Activated naive CD4-positive, alpha-beta T cell treated with anti-CD3 and anti-CD28 coated beads, Interleukin-2, amount 10 ng/mL, durations not matched to agents 7 days and 5 days (primary cell): ENCODE measurements around the gene LRRC14B.

Experiments
- CTCF ChIA-PET: fragments of 350-600 bp; sonication (Branson Sonifier 250); formaldehyde crosslinking; loops from one replicate; lab custom pipeline; 2021; ENCODE audit warnings: antibody characterized with exemption; lab: Charles Lee
- DNase-seq: peaks from one replicate; pipeline ENCODE4 v3.0.0-alpha.2; 2020
- H3K27ac Mint-ChIP-seq: one replicate; pipeline ENCODE4 v1.8.0; 2021; ENCODE audit warnings: mild to moderate bottlenecking, moderate library complexity, mixed read lengths
- H3K27me3 Mint-ChIP-seq: one replicate; pipeline ENCODE4 v1.8.0; 2021; ENCODE audit warnings: mild to moderate bottlenecking, mixed read lengths
- H3K36me3 Mint-ChIP-seq: one replicate; pipeline ENCODE4 v1.8.0; 2021; ENCODE audit warnings: mixed read lengths
- H3K4me1 Mint-ChIP-seq: one replicate; pipeline ENCODE4 v1.8.0; 2021; ENCODE audit warnings: mixed read lengths
- H3K4me3 Mint-ChIP-seq: one replicate; pipeline ENCODE4 v1.8.0; 2021; ENCODE audit warnings: mild to moderate bottlenecking, moderate library complexity, mixed read lengths
- H3K9me3 Mint-ChIP-seq: one replicate; pipeline ENCODE4 v1.8.0; 2021; ENCODE audit warnings: mixed read lengths

Gene LRRC14B

GRCh38 chr5:155651-156410 lies 35.5 kb upstream of the LRRC14B start:
- H3K9me3 Mint-ChIP-seq = no peaks in the 10 kb centered on the region
- no peaks in the 10 kb centered on the region for H3K4me1 Mint-ChIP-seq
- no peak overlapping the region for H3K4me3 Mint-ChIP-seq
- no peak for DNase-seq
- peaks cover 8% of the 10 kb centered on the region for H3K27me3 Mint-ChIP-seq
- CTCF ChIA-PET = no interaction called here
- peak overlapping the region; percentile 25 for H3K27ac Mint-ChIP-seq
- no peaks in the 10 kb centered on the region for H3K36me3 Mint-ChIP-seq

GRCh38 chr5:156411-157072 lies 34.8 kb upstream of the LRRC14B start:
- DNase-seq = no peak
- Mint-ChIP-seq H3K9me3 (no peaks in the 10 kb centered on the region), H3K27me3 (peaks cover 10% of the 10 kb centered on the region), H3K36me3 (no peaks in the 10 kb centered on the region), H3K4me1 (no peaks in the 10 kb centered on the region), H3K27ac (no peak overlapping the region), H3K4me3 (no peak overlapping the region)
- CTCF ChIA-PET = no interaction called here

- H3K27me3 Mint-ChIP-seq = peaks cover 10% of the 10 kb centered on the region
- no peak overlapping the region for H3K4me3 Mint-ChIP-seq
- CTCF ChIA-PET = no interaction called here
- DNase-seq = no peak
- H3K27ac Mint-ChIP-seq = no peak overlapping the region
- H3K9me3 Mint-ChIP-seq = no peaks in the 10 kb centered on the region
- no peaks in the 10 kb centered on the region for H3K4me1 Mint-ChIP-seq
- H3K36me3 Mint-ChIP-seq = no peaks in the 10 kb centered on the region
Observed at GRCh38 chr5:157126-157715, 34.1 kb upstream of the LRRC14B start.

DNA sequence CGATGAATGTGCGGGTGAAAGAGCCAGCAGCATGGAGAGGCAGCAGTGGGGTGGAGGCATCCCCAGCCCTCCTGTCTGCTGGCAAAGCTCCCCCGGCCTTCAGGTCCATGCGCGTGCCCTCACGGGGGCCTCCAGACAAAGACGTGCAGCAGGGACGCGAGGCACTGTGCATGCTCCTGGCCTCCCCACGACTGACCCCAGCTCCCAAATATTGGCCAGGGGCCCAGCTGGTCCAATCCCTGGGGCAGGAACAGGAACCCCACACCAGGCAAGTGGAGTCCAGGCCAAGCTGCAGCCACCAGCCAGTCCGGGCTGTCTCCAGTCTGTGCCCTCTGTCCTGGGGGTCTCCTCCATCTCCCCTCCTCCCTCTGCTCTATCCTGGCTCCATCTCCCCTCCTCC lies 33.5 kb upstream of the LRRC14B start:
- no peak overlapping the region for H3K4me3 Mint-ChIP-seq
- H3K9me3 Mint-ChIP-seq = no peaks in the 10 kb centered on the region
- no peak overlapping the region for H3K27ac Mint-ChIP-seq
- peaks cover 10% of the 10 kb centered on the region for H3K27me3 Mint-ChIP-seq
- no peaks in the 10 kb centered on the region for H3K4me1 Mint-ChIP-seq
- CTCF ChIA-PET = no interaction called here
- DNase-seq = peak; percentile 10
- no peaks in the 10 kb centered on the region for H3K36me3 Mint-ChIP-seq

GRCh38 chr5:158807-159447 lies 32.4 kb upstream of the LRRC14B start:
- DNase-seq = peak; percentile 1
- no peaks in the 10 kb centered on the region for H3K36me3 Mint-ChIP-seq
- no peaks in the 10 kb centered on the region for H3K4me1 Mint-ChIP-seq
- H3K4me3 Mint-ChIP-seq = no peak overlapping the region
- CTCF ChIA-PET = no interaction called here
- peaks cover 10% of the 10 kb centered on the region for H3K27me3 Mint-ChIP-seq
- no peak overlapping the region for H3K27ac Mint-ChIP-seq
- no peaks in the 10 kb centered on the region for H3K9me3 Mint-ChIP-seq

DNA sequence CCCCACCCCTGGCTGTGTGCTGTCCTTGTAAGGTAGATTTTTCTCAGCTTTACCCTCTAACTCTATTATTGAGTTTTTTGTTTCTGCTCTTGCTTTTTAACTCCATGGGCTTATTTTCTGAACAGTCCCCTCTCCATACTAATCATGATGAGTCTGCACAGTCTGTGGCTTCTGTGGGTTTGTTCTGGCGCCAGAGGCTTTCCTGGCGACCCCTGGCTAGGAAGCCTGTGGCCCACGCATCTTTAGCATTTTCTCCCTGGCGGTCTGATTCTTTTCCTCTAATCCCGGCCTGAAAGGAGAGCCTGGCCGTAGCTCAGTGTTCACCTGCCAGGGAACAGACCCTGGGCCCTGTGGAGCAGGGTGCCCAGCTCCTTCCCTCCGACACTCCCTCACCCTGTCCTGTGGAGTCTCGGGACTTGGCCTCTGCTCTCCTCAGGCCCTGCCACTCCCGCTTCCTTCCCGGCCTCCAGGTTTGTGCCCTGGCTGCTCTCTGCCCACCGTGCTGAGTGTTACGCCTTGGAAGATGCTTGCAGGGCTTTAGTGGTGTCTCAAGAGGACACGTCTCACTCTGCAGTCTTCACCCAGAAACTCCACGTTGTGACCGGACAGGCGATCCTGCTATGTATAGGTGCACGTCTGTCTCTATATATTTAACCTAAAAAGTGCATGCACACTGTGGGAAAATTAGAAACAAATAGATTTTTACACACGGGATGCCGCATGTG lies 31.7 kb upstream of the LRRC14B start:
- DNase-seq = peak; percentile 17
- H3K9me3 Mint-ChIP-seq = peaks cover 5% of the 10 kb centered on the region
- no peak overlapping the region for H3K27ac Mint-ChIP-seq
- no peak overlapping the region for H3K4me3 Mint-ChIP-seq
- H3K36me3 Mint-ChIP-seq = no peaks in the 10 kb centered on the region
- H3K4me1 Mint-ChIP-seq = no peaks in the 10 kb centered on the region
- peaks cover 10% of the 10 kb centered on the region for H3K27me3 Mint-ChIP-seq
- CTCF ChIA-PET = no interaction called here

DNA sequence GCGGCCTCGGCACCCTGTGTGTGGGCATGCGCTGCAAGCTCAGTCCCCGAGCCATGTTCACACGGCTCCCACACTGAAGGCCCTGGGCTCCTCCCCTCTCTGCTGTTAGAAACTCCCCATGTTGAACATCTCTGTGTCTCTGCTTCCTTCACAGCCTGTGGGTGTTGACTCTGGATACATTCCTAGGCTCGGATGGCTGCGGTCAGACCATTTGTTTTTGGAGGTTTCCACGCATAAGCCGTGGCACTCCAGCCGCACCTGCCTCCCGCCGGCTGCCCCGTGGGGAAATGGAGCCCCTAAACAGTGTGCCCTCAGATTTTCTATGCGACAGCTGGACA lies 31.2 kb upstream of the LRRC14B start:
- CTCF ChIA-PET = no interaction called here

GRCh38 chr5:160921-161802 lies 30.1 kb upstream of the LRRC14B start:
- peaks cover 9% of the 10 kb centered on the region for H3K9me3 Mint-ChIP-seq
- H3K4me3 Mint-ChIP-seq = no peak overlapping the region
- CTCF ChIA-PET = no interaction called here
- no peaks in the 10 kb centered on the region for H3K36me3 Mint-ChIP-seq
- peak; percentile 8 for DNase-seq
- H3K27ac Mint-ChIP-seq = no peak overlapping the region
- no peaks in the 10 kb centered on the region for H3K4me1 Mint-ChIP-seq
- H3K27me3 Mint-ChIP-seq = peaks cover 10% of the 10 kb centered on the region

More for the DNA sequence above, 31.2 kb upstream of the LRRC14B start:
- Mint-ChIP-seq H3K4me3 (no peak overlapping the region), H3K27me3 (peaks cover 10% of the 10 kb centered on the region), H3K9me3 (peaks cover 9% of the 10 kb centered on the region), H3K27ac (no peak overlapping the region), H3K36me3 (no peaks in the 10 kb centered on the region), H3K4me1 (no peaks in the 10 kb centered on the region)
- DNase-seq = peak; percentile 4

DNA sequence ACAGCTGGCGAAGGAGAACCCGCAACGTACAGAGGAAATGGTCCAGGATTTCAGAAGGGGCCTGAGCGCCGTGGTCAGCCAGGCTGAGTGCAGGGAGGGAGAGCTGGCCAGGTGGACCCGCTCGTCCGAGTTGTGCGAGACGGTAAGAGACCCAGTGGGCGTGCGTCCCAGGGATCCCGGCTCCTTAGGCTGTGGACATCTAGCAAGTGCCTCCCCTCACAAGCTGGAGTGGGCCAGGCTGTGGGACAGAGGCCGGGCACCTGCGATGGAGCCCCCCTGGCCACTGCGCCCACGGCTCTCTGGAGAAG lies 29.5 kb upstream of the LRRC14B start:
- peaks cover 10% of the 10 kb centered on the region for H3K27me3 Mint-ChIP-seq
- H3K36me3 Mint-ChIP-seq = no peaks in the 10 kb centered on the region
- no peak overlapping the region for H3K27ac Mint-ChIP-seq
- peak; percentile 18 for DNase-seq
- no peaks in the 10 kb centered on the region for H3K4me1 Mint-ChIP-seq
- CTCF ChIA-PET = no interaction called here
- peaks cover 9% of the 10 kb centered on the region for H3K9me3 Mint-ChIP-seq
- no peak overlapping the region for H3K4me3 Mint-ChIP-seq

GRCh38 chr5:162190-162564 lies 29.1 kb upstream of the LRRC14B start:
- Mint-ChIP-seq H3K4me1 (no peaks in the 10 kb centered on the region), H3K9me3 (peaks cover 9% of the 10 kb centered on the region), H3K4me3 (no peak overlapping the region), H3K36me3 (no peaks in the 10 kb centered on the region), H3K27me3 (peaks cover 10% of the 10 kb centered on the region), H3K27ac (no peak overlapping the region)
- CTCF ChIA-PET = no interaction called here
- DNase-seq = peak; percentile 3

DNA sequence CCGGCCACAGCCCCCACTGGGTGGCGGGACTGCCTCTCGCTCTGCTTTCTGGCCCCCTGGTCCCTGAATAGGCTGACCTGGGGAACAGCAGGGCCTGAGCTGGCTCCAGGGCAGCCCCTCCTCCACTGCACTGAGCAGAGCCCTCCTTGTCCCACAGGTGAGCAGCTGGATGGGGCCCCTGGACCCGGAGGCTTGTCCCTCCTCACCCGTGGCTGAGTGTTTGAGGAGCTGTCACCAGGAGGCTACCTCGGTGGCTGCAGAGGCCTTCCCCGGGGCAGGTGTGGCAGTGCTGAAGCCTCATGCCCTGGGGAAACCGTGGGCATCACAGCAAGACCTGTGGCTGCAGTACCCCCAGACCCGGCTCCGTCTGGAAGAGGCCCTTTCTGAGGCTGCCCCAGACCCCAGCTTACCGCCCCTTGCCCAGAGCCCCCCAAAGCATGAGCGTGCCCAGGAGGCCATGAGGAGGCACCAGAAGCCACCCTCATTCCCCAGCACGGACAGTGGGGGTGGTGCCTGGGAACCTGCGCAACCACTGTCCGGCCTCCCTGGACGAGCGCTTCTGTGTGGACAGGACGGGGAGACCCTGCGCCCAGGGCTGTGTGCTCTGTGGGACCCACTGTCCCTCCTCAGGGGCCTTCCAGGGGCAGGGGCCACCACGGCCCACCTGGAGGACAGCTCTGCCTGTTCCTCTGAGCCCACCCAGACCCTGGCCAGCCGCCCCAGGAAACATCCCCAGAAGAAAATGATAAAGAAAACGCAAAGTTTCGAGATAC lies 28.5 kb upstream of the LRRC14B start:
- CTCF ChIA-PET = no interaction called here
- Mint-ChIP-seq H3K27ac (no peak overlapping the region), H3K4me1 (no peaks in the 10 kb centered on the region), H3K36me3 (no peaks in the 10 kb centered on the region), H3K4me3 (no peak overlapping the region), H3K9me3 (peaks cover 9% of the 10 kb centered on the region), H3K27me3 (peaks cover 10% of the 10 kb centered on the region)
- peak; percentile 17 for DNase-seq

- Mint-ChIP-seq H3K9me3 (peaks cover 9% of the 10 kb centered on the region), H3K27ac (no peak overlapping the region), H3K27me3 (peaks cover 10% of the 10 kb centered on the region), H3K4me1 (no peaks in the 10 kb centered on the region), H3K36me3 (no peaks in the 10 kb centered on the region), H3K4me3 (no peak overlapping the region)
- DNase-seq = peak; percentile 4
- CTCF ChIA-PET = no interaction called here
Observed at GRCh38 chr5:163338-163620, 28.0 kb upstream of the LRRC14B start.

- DNase-seq = no peak
- H3K4me1 Mint-ChIP-seq = no peaks in the 10 kb centered on the region
- peaks cover 10% of the 10 kb centered on the region for H3K27me3 Mint-ChIP-seq
- H3K36me3 Mint-ChIP-seq = no peaks in the 10 kb centered on the region
- H3K9me3 Mint-ChIP-seq = peaks cover 9% of the 10 kb centered on the region
- CTCF ChIA-PET = no interaction called here
- H3K27ac Mint-ChIP-seq = no peak overlapping the region
- H3K4me3 Mint-ChIP-seq = no peak overlapping the region
Observed at GRCh38 chr5:163841-164240, 27.5 kb upstream of the LRRC14B start.
